ENCODE data around the gene ZDHHC1.

The ZDHHC1 gene

GRCh38 chr16:67460168-67460567 is 43.9 kb upstream of the ZDHHC1 start:
- TF ChIP-seq BACH2 (CRISPR knock-in tag; IDR thresholded peaks at IDR 0.05; ENCODE audit: borderline replicate concordance): no peak
- no peak for TF ChIP-seq CSRNP3 (CRISPR knock-in tag; IDR thresholded peaks at IDR 0.05)
- no peak for TF ChIP-seq TCF4 (CRISPR knock-in tag; IDR thresholded peaks at IDR 0.05; ENCODE audit: borderline replicate concordance)
- TF ChIP-seq ZC3H10 (CRISPR knock-in tag; IDR thresholded peaks at IDR 0.05): no peak
- no peak for TF ChIP-seq GLIS3 (CRISPR knock-in tag; IDR thresholded peaks at IDR 0.05)
- no peak for TF ChIP-seq POU6F1 (CRISPR knock-in tag; IDR thresholded peaks at IDR 0.05; ENCODE audit: borderline replicate concordance, low read depth)
- no peak for TF ChIP-seq ZFP3 (CRISPR knock-in tag; IDR thresholded peaks at IDR 0.05)
- TF ChIP-seq PATZ1 (CRISPR knock-in tag; IDR thresholded peaks at IDR 0.05; ENCODE audit: borderline replicate concordance): no peak
- TF ChIP-seq ZFP30 (CRISPR knock-in tag; IDR thresholded peaks at IDR 0.05): no peak
- no peak for TF ChIP-seq ZNF565 (CRISPR knock-in tag; conservative IDR thresholded peaks at IDR 0.05; ENCODE audit: low read depth)
- TF ChIP-seq RARB (CRISPR knock-in tag; IDR thresholded peaks at IDR 0.05): no peak
- TF ChIP-seq SNAI2 (CRISPR knock-in tag; IDR thresholded peaks at IDR 0.05): no peak
- TF ChIP-seq ZNF8 (CRISPR knock-in tag; IDR thresholded peaks at IDR 0.05): no peak
- no peak for TF ChIP-seq OSR1 (CRISPR knock-in tag; IDR thresholded peaks at IDR 0.05)
- ATAC-seq: no peak

GRCh38 chr16:67459861-67460150 is 43.5 kb upstream of the ZDHHC1 start:
- TF ChIP-seq ARNTL (CRISPR knock-in tag; IDR thresholded peaks at IDR 0.05; ENCODE audit: borderline replicate concordance, low read depth): no peak
- no peak for TF ChIP-seq OSR1 (CRISPR knock-in tag; IDR thresholded peaks at IDR 0.05)
- TF ChIP-seq CREB5 (CRISPR knock-in tag; IDR thresholded peaks at IDR 0.05; ENCODE audit: low read depth): no peak
- no peak; the same call in 1 of the 3 replicates for ATAC-seq

GRCh38 chr16:67459066-67459860 is 43.0 kb upstream of the ZDHHC1 start:
- ATAC-seq: peak; percentile 41
- no peak for TF ChIP-seq ZNF565 (CRISPR knock-in tag; conservative IDR thresholded peaks at IDR 0.05; ENCODE audit: low read depth)
- no peak for TF ChIP-seq TOX (CRISPR knock-in tag; IDR thresholded peaks at IDR 0.05; ENCODE audit: borderline replicate concordance)
- TF ChIP-seq BACH2 (CRISPR knock-in tag; IDR thresholded peaks at IDR 0.05; ENCODE audit: borderline replicate concordance): no peak
- no peak for TF ChIP-seq ISL1 (CRISPR knock-in tag; IDR thresholded peaks at IDR 0.05)
- TF ChIP-seq ZNF70 (CRISPR knock-in tag; IDR thresholded peaks at IDR 0.05): no peak
- no peak for TF ChIP-seq ZNF8 (CRISPR knock-in tag; IDR thresholded peaks at IDR 0.05)
- TF ChIP-seq ZFP3 (CRISPR knock-in tag; IDR thresholded peaks at IDR 0.05): no peak
- TF ChIP-seq RARB (CRISPR knock-in tag; IDR thresholded peaks at IDR 0.05): no peak
- no peak for TF ChIP-seq ZFP30 (CRISPR knock-in tag; IDR thresholded peaks at IDR 0.05)
- TF ChIP-seq OSR1 (CRISPR knock-in tag; IDR thresholded peaks at IDR 0.05): no peak
- TF ChIP-seq CSRNP3 (CRISPR knock-in tag; IDR thresholded peaks at IDR 0.05): no peak
- TF ChIP-seq PATZ1 (CRISPR knock-in tag; IDR thresholded peaks at IDR 0.05; ENCODE audit: borderline replicate concordance): no peak
- no peak for TF ChIP-seq CREB5 (CRISPR knock-in tag; IDR thresholded peaks at IDR 0.05; ENCODE audit: low read depth)
- TF ChIP-seq TCF4 (CRISPR knock-in tag; IDR thresholded peaks at IDR 0.05; ENCODE audit: borderline replicate concordance): no peak
- TF ChIP-seq TSHZ2 (CRISPR knock-in tag; IDR thresholded peaks at IDR 0.05): no peak
- no peak for TF ChIP-seq ZC3H10 (CRISPR knock-in tag; IDR thresholded peaks at IDR 0.05)
- TF ChIP-seq ESRRG (CRISPR knock-in tag; IDR thresholded peaks at IDR 0.05): no peak
- TF ChIP-seq SNAI2 (CRISPR knock-in tag; IDR thresholded peaks at IDR 0.05): no peak
- no peak for TF ChIP-seq ARNTL (CRISPR knock-in tag; IDR thresholded peaks at IDR 0.05; ENCODE audit: borderline replicate concordance, low read depth)

All from SK-N-SH treated with all-trans-retinoic acid at 6 μM for 48 hours (cell line).